Suprapubic skin (tissue), 4 donors: Measurements from ENCODE around the gene ADGRD1. TPM values are rescaled to one million over a fixed set of nuclear protein-coding genes. Genes with fewer than 3 reads are reported as not detected.
"Not testable (repeated sequence)": the region's sequence is repeated elsewhere in the genome, so short reads cannot be mapped to it uniquely, and the experiment has no call there.

ENCODE experiments used
- DNase-seq, 2 donors: peaks; one replicate each; pipeline ENCODE4 v3.0.0-alpha.2; 2019; ENCODE audit warnings: low spot score in 2 of 2
- H3K27ac ChIP-seq: fragments of 200-600 bp; sonication (generic); one replicate; pipeline ENCODE4 v1.5.1; 2019
- H3K27me3 ChIP-seq: fragments of 200-600 bp; sonication (generic); one replicate; pipeline ENCODE4 v1.5.1; 2019
- H3K36me3 ChIP-seq: fragments of 200-600 bp; sonication (generic); one replicate; pipeline ENCODE4 v1.5.1; 2019
- H3K4me1 ChIP-seq: fragments of 200-600 bp; sonication (generic); one replicate; pipeline ENCODE4 v1.5.1; 2019
- H3K4me3 ChIP-seq: fragments of 200-600 bp; sonication (generic); one replicate; pipeline ENCODE4 v1.5.1; 2019; ENCODE audit warnings: mild to moderate bottlenecking
- H3K9me3 ChIP-seq: fragments of 200-600 bp; sonication (generic); one replicate; pipeline ENCODE4 v1.5.1; 2019
- EP300 ChIP-seq: sonication (generic); formaldehyde crosslinking; IDR thresholded peaks from one replicate; pipeline ENCODE4 v1.6.1; 2017; ENCODE audit warnings: antibody characterized with exemption
- POLR2A ChIP-seq, 2 donors: fragments of 450-650 bp; IDR thresholded peaks; one replicate each; pipeline ENCODE4 v1.6.1; 2017; ENCODE audit warnings: antibody characterized with exemption in 2 of 2, mild to moderate bottlenecking in 2 of 2, moderate library complexity in 2 of 2
- POLR2AphosphoS5 ChIP-seq, 3 donors: sonication (generic); formaldehyde crosslinking; IDR thresholded peaks; one replicate each; pipeline ENCODE4 v1.6.1; 2017; ENCODE audit warnings: antibody characterized with exemption in 3 of 3
- WGBS: methylation state at CpG from one replicate; pipeline ENCODE4 v1.1.5; 2018; 5-methylcytosine and 5-hydroxymethylcytosine counted together
- total RNA-seq, 4 donors: library from RNA; depleted of rRNA; stranded (reverse); fragments of >200 nt; gene quantifications; one replicate each; pipeline ENCODE4 v1.1.0, GENCODE V29; 2016
- TF ChIP-seq, protein P1 (sequence below), 2 donors: fragments of 200-600 bp in 1 of 2; fragments of 450-650 bp in 1 of 2; sonication (generic) in 1 of 2; IDR thresholded peaks; one replicate each; pipeline ENCODE4 v1.5.1; 2016 to 2019; ENCODE audit warnings: antibody characterized with exemption in 2 of 2, mild to moderate bottlenecking in 1 of 2, moderate library complexity in 1 of 2

Gene ADGRD1
- total RNA-seq, 4 donors from 2014 or later = 4.2 to 12.4 (median 10.4) TPM

DNA sequence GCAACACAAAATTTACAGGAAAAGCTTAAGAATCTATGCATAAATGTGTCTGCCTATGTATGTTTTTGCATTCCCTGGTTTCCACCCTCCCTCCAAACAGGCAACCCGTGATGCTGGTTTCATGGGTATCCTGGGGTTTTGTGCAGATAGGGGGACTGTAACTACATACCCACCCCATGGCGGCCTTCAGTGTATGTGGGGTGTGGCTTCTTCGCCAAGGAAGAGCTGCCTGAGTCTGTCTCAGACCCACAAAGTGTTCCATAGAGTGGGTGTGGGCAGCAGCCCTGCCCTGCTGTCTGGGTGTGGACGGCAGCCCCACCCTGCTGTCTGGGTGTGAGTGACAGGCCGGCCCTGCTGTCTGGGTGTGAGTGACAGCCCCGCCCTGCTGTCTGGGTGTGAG, 174.8 kb downstream of the ADGRD1 start:
- Histone ChIP-seq H3K36me3 (no peaks in the 10 kb centered on the region), H3K27ac (no peak overlapping the region), H3K4me3 (no peak overlapping the region), H3K27me3 (no peaks in the 10 kb centered on the region), H3K4me1 (peaks cover 8% of the 10 kb centered on the region), H3K9me3 (no peaks in the 10 kb centered on the region)
- TF ChIP-seq, protein P1, sequence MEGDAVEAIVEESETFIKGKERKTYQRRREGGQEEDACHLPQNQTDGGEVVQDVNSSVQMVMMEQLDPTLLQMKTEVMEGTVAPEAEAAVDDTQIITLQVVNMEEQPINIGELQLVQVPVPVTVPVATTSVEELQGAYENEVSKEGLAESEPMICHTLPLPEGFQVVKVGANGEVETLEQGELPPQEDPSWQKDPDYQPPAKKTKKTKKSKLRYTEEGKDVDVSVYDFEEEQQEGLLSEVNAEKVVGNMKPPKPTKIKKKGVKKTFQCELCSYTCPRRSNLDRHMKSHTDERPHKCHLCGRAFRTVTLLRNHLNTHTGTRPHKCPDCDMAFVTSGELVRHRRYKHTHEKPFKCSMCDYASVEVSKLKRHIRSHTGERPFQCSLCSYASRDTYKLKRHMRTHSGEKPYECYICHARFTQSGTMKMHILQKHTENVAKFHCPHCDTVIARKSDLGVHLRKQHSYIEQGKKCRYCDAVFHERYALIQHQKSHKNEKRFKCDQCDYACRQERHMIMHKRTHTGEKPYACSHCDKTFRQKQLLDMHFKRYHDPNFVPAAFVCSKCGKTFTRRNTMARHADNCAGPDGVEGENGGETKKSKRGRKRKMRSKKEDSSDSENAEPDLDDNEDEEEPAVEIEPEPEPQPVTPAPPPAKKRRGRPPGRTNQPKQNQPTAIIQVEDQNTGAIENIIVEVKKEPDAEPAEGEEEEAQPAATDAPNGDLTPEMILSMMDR (IDR thresholded peaks at IDR 0.05) = no peak
- TF ChIP-seq EP300 (no peak), POLR2A (IDR thresholded peaks at IDR 0.05) (no peak), POLR2AphosphoS5 (IDR thresholded peaks at IDR 0.05) (no peak)
- WGBS = 100% methylated on average over 3 of the region's 6 CpGs
- DNase-seq = no peak

DNA sequence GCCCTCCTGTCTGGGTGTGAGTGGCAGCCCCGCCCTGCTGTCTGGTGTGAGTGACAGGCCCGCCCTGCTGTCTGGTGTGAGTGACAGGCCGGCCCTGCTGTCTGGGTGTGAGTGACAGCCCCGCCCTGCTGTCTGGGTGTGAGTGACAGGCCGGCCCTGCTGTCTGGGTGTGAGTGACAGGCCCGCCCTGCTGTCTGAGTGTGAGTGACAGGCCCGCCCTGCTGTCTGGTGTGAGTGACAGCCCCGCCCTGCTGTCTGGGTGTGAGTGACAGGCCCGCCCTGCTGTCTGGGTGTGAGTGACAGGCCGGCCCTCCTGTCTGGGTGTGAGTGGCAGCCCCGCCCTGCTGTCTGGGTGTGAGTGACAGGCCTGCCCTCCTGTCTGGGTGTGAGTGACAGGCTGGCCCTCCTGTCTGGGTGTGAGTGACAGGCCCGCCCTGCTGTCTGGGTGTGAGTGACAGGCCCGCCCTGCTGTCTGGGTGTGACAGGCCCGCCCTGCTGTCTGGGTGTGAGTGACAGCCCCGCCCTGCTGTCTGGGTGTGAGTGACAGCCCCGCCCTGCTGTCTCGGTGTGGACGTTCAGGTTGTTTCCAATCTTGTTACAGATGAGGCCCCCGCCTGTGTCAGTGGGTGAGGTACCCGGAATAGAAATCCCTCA, 175.4 kb downstream of the ADGRD1 start:
- not testable (repeated sequence) for H3K4me3 ChIP-seq, H3K9me3 ChIP-seq, H3K27ac ChIP-seq, H3K36me3 ChIP-seq, H3K27me3 ChIP-seq, H3K4me1 ChIP-seq
- DNase-seq = peak in 1 of 2 donors; percentile 20
- 78% methylated on average over 12 of the region's 20 CpGs for WGBS

DNA sequence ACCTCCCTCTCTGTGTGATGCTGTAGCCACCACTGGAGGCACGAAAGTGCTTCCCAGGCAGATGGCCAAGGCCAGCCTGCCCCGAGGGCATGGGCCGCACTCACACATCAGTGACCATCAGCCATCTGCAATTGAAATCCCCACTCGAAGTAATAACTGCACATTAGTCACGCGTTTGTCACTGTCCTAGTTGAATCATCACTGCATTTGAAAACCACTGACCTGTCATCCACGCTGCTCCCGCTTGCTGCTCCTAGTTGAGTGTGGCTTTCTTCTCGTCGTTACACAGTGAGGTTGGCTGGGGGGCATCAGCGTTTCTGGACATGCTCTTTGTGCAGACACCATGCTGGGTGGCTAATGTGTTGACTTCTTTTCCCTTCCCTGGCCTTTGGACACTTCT, 176.1 kb downstream of the ADGRD1 start:
- Histone ChIP-seq H3K9me3 (no peaks in the 10 kb centered on the region), H3K27me3 (no peaks in the 10 kb centered on the region), H3K27ac (no peak overlapping the region), H3K4me1 (peaks cover 8% of the 10 kb centered on the region), H3K36me3 (no peaks in the 10 kb centered on the region), H3K4me3 (no peak overlapping the region)
- DNase-seq = peak in 1 of 2 donors; percentile 67
- TF ChIP-seq, protein P1 (IDR thresholded peaks at IDR 0.05) = no peak
- TF ChIP-seq POLR2A (IDR thresholded peaks at IDR 0.05) (no peak), POLR2AphosphoS5 (IDR thresholded peaks at IDR 0.05) (no peak), EP300 (no peak)
- 78% methylated on average over 11 of the region's 11 CpGs for WGBS

DNA sequence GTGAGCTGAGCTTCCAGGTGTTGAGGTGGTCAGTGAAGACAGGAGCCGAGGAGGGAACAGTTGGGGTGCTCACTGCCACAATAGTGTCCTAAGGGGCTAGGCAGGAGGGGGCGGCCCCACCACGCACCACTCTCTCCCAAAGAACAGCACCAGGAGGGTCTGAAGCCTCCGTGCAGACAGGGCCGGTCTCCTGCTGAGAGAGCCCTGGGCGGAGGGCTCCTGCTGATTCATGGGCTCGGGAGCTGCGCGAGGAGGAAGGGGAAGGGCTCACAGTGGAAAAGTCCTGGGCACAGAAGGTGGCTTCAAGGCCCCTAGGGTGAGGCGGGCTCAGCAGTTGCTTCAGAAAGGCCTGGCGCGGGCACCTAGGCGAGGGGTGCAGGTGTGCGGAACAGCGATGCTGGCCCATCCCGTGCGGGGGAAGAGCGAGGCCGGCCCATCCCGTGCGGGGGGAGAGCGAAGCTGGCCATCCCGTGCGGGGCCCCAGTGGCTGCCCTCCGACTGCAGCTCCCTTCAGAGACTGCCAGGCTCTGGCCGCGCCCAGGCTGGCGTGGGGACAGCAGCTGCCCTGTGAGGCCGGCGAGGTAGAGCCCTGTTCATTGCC, 176.7 kb downstream of the ADGRD1 start:
- Histone ChIP-seq H3K4me3 (no peak overlapping the region), H3K36me3 (no peaks in the 10 kb centered on the region), H3K9me3 (no peaks in the 10 kb centered on the region), H3K27ac (no peak overlapping the region), H3K4me1 (peaks cover 8% of the 10 kb centered on the region), H3K27me3 (no peaks in the 10 kb centered on the region)
- WGBS = 89% methylated on average over 23 of the region's 30 CpGs
- TF ChIP-seq, protein P1 (IDR thresholded peaks at IDR 0.05) = no peak
- no peak for TF ChIP-seq EP300
- no peak for TF ChIP-seq POLR2AphosphoS5 (IDR thresholded peaks at IDR 0.05)
- TF ChIP-seq POLR2A (IDR thresholded peaks at IDR 0.05) = no peak
- DNase-seq = peak in 1 of 2 donors; percentile 73

DNA sequence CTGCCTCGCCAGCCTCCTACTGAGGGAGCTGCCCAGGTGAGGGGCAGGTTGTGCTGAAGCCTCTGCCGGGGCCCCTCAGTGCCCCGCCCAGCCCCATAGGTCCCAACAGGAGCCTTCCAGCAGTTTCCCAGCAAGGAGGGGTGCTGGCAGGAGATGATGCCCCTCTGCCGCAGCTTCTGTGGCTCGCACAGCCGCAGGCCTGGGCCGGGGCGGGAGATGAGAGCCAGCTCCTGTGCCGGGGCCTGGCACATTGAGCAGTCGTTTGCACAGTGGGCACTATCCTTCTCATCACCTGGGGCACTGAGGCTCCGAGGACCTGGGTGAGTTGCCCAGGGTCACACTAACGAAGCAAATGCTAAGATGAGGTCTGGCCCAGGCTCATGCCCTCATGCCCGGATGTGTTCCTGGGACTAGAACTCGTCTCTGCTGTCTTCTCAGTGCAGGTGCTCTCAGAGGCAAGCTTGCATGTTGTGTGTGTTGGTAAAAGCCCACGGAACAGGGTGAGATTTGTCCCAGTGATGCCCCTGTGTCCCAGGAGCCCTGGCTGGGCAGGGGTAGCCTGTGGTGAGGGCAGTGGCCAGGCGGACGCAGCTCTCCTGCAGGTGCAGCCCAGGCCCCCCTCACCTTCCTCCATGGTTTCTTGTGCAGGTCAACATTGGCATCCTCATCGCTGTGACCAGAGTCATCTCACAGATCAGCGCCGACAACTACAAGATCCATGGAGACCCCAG, 177.5 kb downstream of the ADGRD1 start:
- DNase-seq = peak in 1 of 2 donors; percentile 74

More for the DNA sequence above, 177.5 kb downstream of the ADGRD1 start:
- H3K27ac ChIP-seq = no peak overlapping the region
- H3K27me3 ChIP-seq = no peaks in the 10 kb centered on the region
- no peak overlapping the region for H3K4me3 ChIP-seq
- H3K36me3 ChIP-seq = no peaks in the 10 kb centered on the region
- WGBS = 97% methylated on average over 5 of the region's 20 CpGs
- TF ChIP-seq POLR2A (IDR thresholded peaks at IDR 0.05) = no peak
- TF ChIP-seq EP300 = no peak
- TF ChIP-seq, protein P1 (IDR thresholded peaks at IDR 0.05) = no peak
- TF ChIP-seq POLR2AphosphoS5 (IDR thresholded peaks at IDR 0.05) = no peak
- H3K4me1 ChIP-seq = peaks cover 8% of the 10 kb centered on the region
- H3K9me3 ChIP-seq = no peaks in the 10 kb centered on the region
